Spleen (tissue), 11 donors: ENCODE data around the gene CALN1. TPM values are rescaled to one million over a fixed set of nuclear protein-coding genes. Genes with fewer than 3 reads are reported as not detected.

Experiments used
- DNase-seq: peaks from one replicate; pipeline ENCODE4 v3.0.0-alpha.2; 2020
- H3K27ac ChIP-seq, 8 donors: fragments of 200-600 bp; sonication (generic) in 7 of 8; 1 replicate in 4 of 8; 2 replicates in 4 of 8; pipeline versions ENCODE4 v1.5.0 to v1.8.0; 2016 to 2021; ENCODE audit warnings: inconsistent platforms in 4 of 8, mild to moderate bottlenecking in 4 of 8, moderate library complexity in 1 of 8
- H3K27me3 ChIP-seq, 7 donors: fragments of 200-600 bp; sonication (generic) in 6 of 7; replicated peaks in 1 of 7; 1 replicate in 4 of 7; 2 replicates in 3 of 7; pipeline versions ENCODE4 v1.5.0 to v1.8.0; 2016 to 2021; ENCODE audit warnings: inconsistent platforms in 3 of 7, mild to moderate bottlenecking in 1 of 7
- H3K36me3 ChIP-seq, 6 donors: fragments of 200-600 bp; sonication (generic) in 5 of 6; 1 replicate in 4 of 6; 2 replicates in 2 of 6; pipeline versions ENCODE4 v1.5.0 to v1.8.0; 2016 to 2021; ENCODE audit warnings: inconsistent platforms in 2 of 6
- H3K4me1 ChIP-seq, 6 donors: fragments of 200-600 bp; sonication (generic) in 5 of 6; 1 replicate in 3 of 6; 2 replicates in 3 of 6; pipeline versions ENCODE4 v1.5.0 to v1.8.0; 2016 to 2021; ENCODE audit warnings: inconsistent platforms in 3 of 6
- H3K4me3 ChIP-seq, 8 donors: fragments of 200-600 bp; sonication (generic) in 7 of 8; 1 replicate in 4 of 8; 2 replicates in 4 of 8; pipeline versions ENCODE4 v1.5.0 to v1.8.0; 2016 to 2021; ENCODE audit warnings: inconsistent platforms in 4 of 8, mild to moderate bottlenecking in 4 of 8, moderate library complexity in 2 of 8
- H3K9me3 ChIP-seq, 8 donors: fragments of 200-600 bp; sonication (generic) in 7 of 8; 1 replicate in 4 of 8; 2 replicates in 4 of 8; pipeline versions ENCODE4 v1.5.0 to v1.8.0; 2016 to 2021; ENCODE audit warnings: inconsistent platforms in 4 of 8
- CTCF ChIP-seq, 11 experiments: fragments of 200-600 bp in 7 of 11; fragments of 450-650 bp in 4 of 11; sonication (generic) in 4 of 11; IDR thresholded peaks in 8 of 11; conservative IDR thresholded peaks in 3 of 11; 1 replicate in 7 of 11; 2 replicates in 4 of 11; pipeline versions ENCODE4 v1.4.0 to v1.8.0; 2016 to 2021; ENCODE audit warnings: antibody characterized with exemption in 11 of 11, inconsistent platforms in 4 of 11, mild to moderate bottlenecking in 1 of 11
- POLR2A ChIP-seq, 3 donors: fragments of 450-650 bp; IDR thresholded peaks; one replicate each; pipeline ENCODE4 v1.5.1; 2017; ENCODE audit warnings: antibody characterized with exemption in 3 of 3, mild to moderate bottlenecking in 1 of 3
- POLR2AphosphoS5 ChIP-seq, 3 donors: sonication (generic); formaldehyde crosslinking; IDR thresholded peaks; one replicate each; pipeline ENCODE4 v1.5.1; 2017; ENCODE audit warnings: antibody characterized with exemption in 3 of 3
- WGBS, 5 donors: extraction: QIAGEN DNeasy Blood & Tissue Kit in 3 of 5; methylation state at CpG; one replicate each; pipeline versions ENCODE4 v1.1.5 to v1.1.7; 2013 to 2018; 5-methylcytosine and 5-hydroxymethylcytosine counted together
- intact Hi-C: fragments of 100-400 bp; cut with DNase I; formaldehyde crosslinking; loops from one replicate; pipeline ENCODE4 v1.15.0; 2023; ENCODE audit warnings: low total_unique reads
- polyA plus RNA-seq, 3 donors: library from polyadenylated mRNA; stranded (reverse); fragments of 200-250 nt; gene quantifications; one replicate each; pipeline ENCODE4 v1.2.1, GENCODE V29; 2013
- total RNA-seq, 7 donors: library from RNA; depleted of rRNA in 3 of 7; stranded (reverse); fragments of >200 nt in 3 of 7; fragmentation: NEBNext Ultra II Directional in 4 of 7; extraction: Animal tissue kit (Norgen Biotek cat#: 25700) in 4 of 7; gene quantifications; one replicate each; pipeline versions ENCODE4 v1.1.0 to v1.2.1, GENCODE V29; 2016 to 2021
- donor health status: healthy with polysubstance abuse.
- donor health status: DM: no; HTN: no; CAD: no; lungs with moderate emphysema.
- donor health status: DM: no; HTN: no; CAD: no.
- donor health status: Bipolar disorder and iron deficiency.
- donor health status: healthy.
- donor health status: DM: no; HTN: no; CAD: no.
- donor health status: DM: yes; HTN: yes; CAD: no.

The CALN1 gene
- total and polyA plus RNA-seq, 10 donors, result under 0.01 to 0.19 (median 0.03) TPM; not detected in 7

GRCh38 chr7:71982851-71983250, 429.3 kb downstream of the CALN1 start:
- TF ChIP-seq CTCF (IDR thresholded peaks at IDR 0.05 in 8 of 11, conservative IDR thresholded peaks at IDR 0.05 in 3 of 11) (no peak), POLR2A (IDR thresholded peaks at IDR 0.05) (no peak), POLR2AphosphoS5 (IDR thresholded peaks at IDR 0.05) (no peak)
- intact Hi-C loops, result no loop called here
- WGBS, 5 donors, result 55 to 73% (median 60%) methylated on average over 4 of the region's 4 CpGs
- Histone ChIP-seq H3K27ac (no peak overlapping the region), H3K27me3 (peaks cover 0 to 7% (median 0%) of the 10 kb centered on the region in 7 donors), H3K4me1 (no peaks in the 10 kb centered on the region), H3K9me3 (no peaks in the 10 kb centered on the region), H3K36me3 (no peaks in the 10 kb centered on the region), H3K4me3 (no peak overlapping the region)
- no peak for DNase-seq

- H3K4me1 ChIP-seq, result no peaks in the 10 kb centered on the region
- WGBS, 5 donors, result 71 to 82% (median 76%) methylated on average over 7 of the region's 7 CpGs
- no peak for DNase-seq
- intact Hi-C loops, result no loop called here
- H3K4me3 ChIP-seq, result no peak overlapping the region
- no peaks in the 10 kb centered on the region for H3K9me3 ChIP-seq
- no peaks in the 10 kb centered on the region for H3K27me3 ChIP-seq
- H3K27ac ChIP-seq, result no peak overlapping the region
- TF ChIP-seq CTCF (IDR thresholded peaks at IDR 0.05 in 8 of 11, conservative IDR thresholded peaks at IDR 0.05 in 3 of 11) (no peak), POLR2A (IDR thresholded peaks at IDR 0.05) (no peak), POLR2AphosphoS5 (IDR thresholded peaks at IDR 0.05) (no peak)
- no peaks in the 10 kb centered on the region for H3K36me3 ChIP-seq
Measured at GRCh38 chr7:71976645-71977044, 435.5 kb downstream of the CALN1 start.

GRCh38 chr7:71974611-71975010, 437.5 kb downstream of the CALN1 start:
- no peak for DNase-seq
- no peak overlapping the region for H3K27ac ChIP-seq
- 80 to 94% (median 88%) methylated on average over 7 of the region's 7 CpGs for WGBS, 5 donors
- intact Hi-C loops, result no loop called here
- no peaks in the 10 kb centered on the region for H3K27me3 ChIP-seq
- no peak overlapping the region for H3K4me3 ChIP-seq
- no peaks in the 10 kb centered on the region for H3K36me3 ChIP-seq
- TF ChIP-seq POLR2A (IDR thresholded peaks at IDR 0.05), result no peak
- TF ChIP-seq POLR2AphosphoS5 (IDR thresholded peaks at IDR 0.05), result no peak
- no peak for TF ChIP-seq CTCF (IDR thresholded peaks at IDR 0.05 in 8 of 11, conservative IDR thresholded peaks at IDR 0.05 in 3 of 11)
- H3K4me1 ChIP-seq, result no peaks in the 10 kb centered on the region
- H3K9me3 ChIP-seq, result no peaks in the 10 kb centered on the region

GRCh38 chr7:71972534-71972933, 439.6 kb downstream of the CALN1 start:
- no peaks in the 10 kb centered on the region for H3K36me3 ChIP-seq
- H3K4me3 ChIP-seq, result no peak overlapping the region
- no peak overlapping the region for H3K27ac ChIP-seq
- 62 to 81% (median 74%) methylated on average over 7 of the region's 7 CpGs for WGBS, 5 donors
- no peaks in the 10 kb centered on the region for H3K4me1 ChIP-seq
- H3K27me3 ChIP-seq, result no peaks in the 10 kb centered on the region
- intact Hi-C loops, result no loop called here
- TF ChIP-seq CTCF (IDR thresholded peaks at IDR 0.05 in 8 of 11, conservative IDR thresholded peaks at IDR 0.05 in 3 of 11) (no peak), POLR2A (IDR thresholded peaks at IDR 0.05) (no peak)
- no peak for DNase-seq
- no peaks in the 10 kb centered on the region for H3K9me3 ChIP-seq
